SK-N-SH (cell line): ENCODE results near the gene ANK3. TPM values are rescaled to one million over a fixed set of nuclear protein-coding genes. Genes with fewer than 3 reads are reported as not detected.

Experiments
- CTCF ChIA-PET: fragments of 300-600, 350-600 bp; formaldehyde crosslinking; extraction: SDS; loops from one replicate; lab custom pipeline; 2021; lab: Yijun Ruan, JAX
- POLR2A ChIA-PET: fragments of 350-600 bp; sonication (Branson Sonifier 250); formaldehyde crosslinking; extraction: SDS; loops from one replicate; lab custom pipeline; 2020; ENCODE audit warnings: antibody characterized with exemption, inconsistent platforms; lab: Yijun Ruan, JAX
- DNase-seq: peaks from one replicate; pipeline ENCODE4 v3.0.0; 2012
- H2AFZ ChIP-seq: fragments of 200-600 bp; sonication (generic); 2 replicates; pipeline ENCODE4 v1.8.1; 2016; ENCODE audit warnings: antibody characterized with exemption, mild to moderate bottlenecking, low read depth
- H3F3A ChIP-seq: fragments of 200-600 bp; sonication (generic); replicated peaks from 2 replicates; pipeline ENCODE3; 2016; ENCODE audit warnings: antibody characterized with exemption, mild to moderate bottlenecking; ENCODE audit not compliant: insufficient read depth
- H3K27ac ChIP-seq, 2 experiments: fragments of 200-500 bp in 1 of 2; fragments of 200-600 bp in 1 of 2; sonication (Bioruptor generic) in 1 of 2; sonication (generic), shearing (Covaris generic) in 1 of 2; 2 replicates each; pipeline versions ENCODE4 v1.5.1 to v1.6.1; 2014 to 2016; ENCODE audit warnings: low read depth in 2 of 2, inconsistent platforms in 1 of 2, low read length in 1 of 2, mild to moderate bottlenecking in 1 of 2, mixed read lengths in 1 of 2
- H3K27me3 ChIP-seq: fragments of 200-600 bp; sonication (generic), shearing (Covaris generic); 2 replicates; pipeline ENCODE4 v1.6.1; 2016; ENCODE audit warnings: mixed run types; ENCODE audit not compliant: insufficient read depth
- H3K36me3 ChIP-seq, 2 experiments: fragments of 200-500 bp in 1 of 2; fragments of 200-600 bp in 1 of 2; sonication (Bioruptor generic) in 1 of 2; sonication (generic) in 1 of 2; replicated peaks in 1 of 2; 2 replicates each; pipeline versions ENCODE3 to v1.5.1; 2014 to 2016; ENCODE audit warnings: low read length in 1 of 2, mild to moderate bottlenecking in 1 of 2; ENCODE audit not compliant: insufficient read depth in 2 of 2, control insufficient read depth in 1 of 2
- H3K4me1 ChIP-seq, 2 experiments: fragments of 200-500 bp in 1 of 2; fragments of 200-600 bp in 1 of 2; sonication (Bioruptor generic) in 1 of 2; sonication (generic), shearing (Covaris generic) in 1 of 2; 2 replicates each; pipeline versions ENCODE4 v1.5.1 to v1.6.1; 2014 to 2016; ENCODE audit warnings: low read depth in 1 of 2, low read length in 1 of 2, mixed run types in 1 of 2; ENCODE audit not compliant: insufficient read depth in 2 of 2, control insufficient read depth in 1 of 2
- H3K4me2 ChIP-seq: fragments of 200-600 bp; sonication (generic), shearing (Covaris generic); 2 replicates; pipeline ENCODE4 v1.6.1; 2017; ENCODE audit warnings: mixed run types
- H3K4me3 ChIP-seq, 2 experiments: fragments of 200-500 bp in 1 of 2; fragments of 200-600 bp in 1 of 2; sonication (Bioruptor generic) in 1 of 2; sonication (generic), shearing (Covaris generic) in 1 of 2; 2 replicates each; pipeline versions ENCODE4 v1.5.1 to v1.8.1; 2014 to 2016; ENCODE audit warnings: low read depth in 2 of 2, inconsistent platforms in 1 of 2, low read length in 1 of 2, mild to moderate bottlenecking in 1 of 2, mixed read lengths in 1 of 2, moderate library complexity in 1 of 2
- H3K79me2 ChIP-seq: fragments of 200-600 bp; sonication (generic); 2 replicates; pipeline ENCODE4 v1.8.1; 2017; ENCODE audit warnings: mild to moderate bottlenecking; ENCODE audit not compliant: insufficient read depth
- H3K9ac ChIP-seq: fragments of 200-600 bp; sonication (generic); 2 replicates; pipeline ENCODE4 v1.6.1; 2017; ENCODE audit warnings: mixed run types
- H3K9me2 ChIP-seq: fragments of 200-600 bp; sonication (generic); 2 replicates; pipeline ENCODE4 v1.6.1; 2017; ENCODE audit warnings: mixed run types
- H3K9me3 ChIP-seq: fragments of 200-600 bp; sonication (generic); 2 replicates; pipeline ENCODE4 v1.6.1; 2017; ENCODE audit warnings: mixed run types, mild to moderate bottlenecking, moderate library complexity
- H4K20me1 ChIP-seq: fragments of 200-600 bp; sonication (generic); 2 replicates; pipeline ENCODE4 v1.6.1; 2017; ENCODE audit warnings: mild to moderate bottlenecking, mixed run types; ENCODE audit not compliant: insufficient read depth
- CHD2 ChIP-seq: fragments of 150-350 bp; IDR thresholded peaks from 2 replicates; pipeline ENCODE4 v1.6.1; 2018; ENCODE audit warnings: low read length; ENCODE audit not compliant: partially characterized antibody
- CTCF ChIP-seq: fragments of 200-600 bp; sonication (generic); IDR thresholded peaks from 2 replicates; pipeline ENCODE4 v1.6.1; 2017; ENCODE audit warnings: antibody characterized with exemption, mild to moderate bottlenecking, moderate library complexity
- ELF1 ChIP-seq: IDR thresholded peaks from 2 replicates; pipeline ENCODE4 v1.4.0; 2012
- FOSL2 ChIP-seq: IDR thresholded peaks from 2 replicates; pipeline ENCODE4 v1.4.0; 2012; ENCODE audit warnings: low read depth, mild to moderate bottlenecking, moderate library complexity, borderline replicate concordance
- FOXJ3 ChIP-seq: sonication (generic); formaldehyde crosslinking; IDR thresholded peaks from 2 replicates; pipeline ENCODE4 v1.5.1; 2020; ENCODE audit warnings: mild to moderate bottlenecking, missing genetic modification reagents
- FOXM1 ChIP-seq: IDR thresholded peaks from 2 replicates; pipeline ENCODE4 v1.4.0; 2012; ENCODE audit warnings: low read depth, mild to moderate bottlenecking
- GATA2 ChIP-seq: sonication (generic); formaldehyde crosslinking; IDR thresholded peaks from 2 replicates; pipeline ENCODE4 v1.5.0; 2020; ENCODE audit warnings: mild to moderate bottlenecking, missing genetic modification reagents
- IRF3 ChIP-seq: fragments of 150-350 bp; IDR thresholded peaks from 2 replicates; pipeline ENCODE4 v1.6.1; 2016; ENCODE audit warnings: mild to moderate bottlenecking, low read depth, low read length
- JUND ChIP-seq: IDR thresholded peaks from 2 replicates; pipeline ENCODE4 v1.4.0; 2012
- MAX ChIP-seq: IDR thresholded peaks from 2 replicates; pipeline ENCODE4 v1.4.0; 2012; ENCODE audit warnings: low read depth
- MEF2A ChIP-seq: IDR thresholded peaks from 2 replicates; pipeline ENCODE4 v1.4.0; 2012; ENCODE audit warnings: low read depth, borderline replicate concordance
- POLR2AphosphoS5 ChIP-seq: IDR thresholded peaks from 2 replicates; pipeline ENCODE4 v1.6.1; 2012; ENCODE audit warnings: low read depth, low read length
- RAD21 ChIP-seq: IDR thresholded peaks from 2 replicates; pipeline ENCODE4 v1.6.1; 2012; ENCODE audit warnings: mild to moderate bottlenecking, low read length
- RXRA ChIP-seq: IDR thresholded peaks from 2 replicates; pipeline ENCODE4 v1.4.0; 2012; ENCODE audit warnings: low read depth, mild to moderate bottlenecking, borderline replicate concordance
- SIN3A ChIP-seq: IDR thresholded peaks from 2 replicates; pipeline ENCODE4 v1.6.1; 2012; ENCODE audit warnings: low read depth, mild to moderate bottlenecking, low read length, moderate library complexity, borderline replicate concordance
- TAF1 ChIP-seq: IDR thresholded peaks from 2 replicates; pipeline ENCODE4 v1.6.1; 2012; ENCODE audit warnings: low read depth, mild to moderate bottlenecking, low read length, moderate library complexity, borderline replicate concordance
- TEAD4 ChIP-seq: IDR thresholded peaks from 2 replicates; pipeline ENCODE4 v1.4.0; 2012; ENCODE audit warnings: mild to moderate bottlenecking, borderline replicate concordance; ENCODE audit not compliant: insufficient read depth
- USF1 ChIP-seq: IDR thresholded peaks from 2 replicates; pipeline ENCODE4 v1.4.0; 2012; ENCODE audit warnings: low read depth, borderline replicate concordance
- USF2 ChIP-seq: fragments of 150-350 bp; IDR thresholded peaks from 2 replicates; pipeline ENCODE4 v1.6.1; 2017; ENCODE audit warnings: antibody characterized with exemption, low read length, low read depth, borderline replicate concordance
- WGBS: methylation state at CpG from one replicate; pipeline ENCODE4 v1.1.6; 2017; ENCODE audit warnings: low lambda C conversion rate; 5-methylcytosine and 5-hydroxymethylcytosine counted together
- polyA plus RNA-seq, 3 experiments: library from polyadenylated mRNA; depleted of rRNA; stranded (reverse); fragments of >200 nt; gene quantifications; 2 replicates each; pipeline ENCODE4 v1.2.3, GENCODE V29; 2012

Gene ANK3
- polyA plus RNA-seq, 1 of the 3 experiments (the other 2 are of a cell fraction): 10.0 TPM

GRCh38 chr10:60410970-60411369 lies 21.3 kb upstream of the ANK3 start:
- Histone ChIP-seq H3K9me3 (no peaks in the 10 kb centered on the region), H3K4me2 (peak overlapping the region; percentile 6; the same call in 1 of the 2 replicates), H3K27me3 (no peaks in the 10 kb centered on the region), H3K36me3 (no peaks in the 10 kb centered on the region), H3K9me2 (no peaks in the 10 kb centered on the region), H2AFZ (no peak overlapping the region), H3K4me1 (peaks cover 8 to 19% of the 10 kb centered on the region in 2 experiments), H3K79me2 (no peaks in the 10 kb centered on the region), H3F3A (peaks cover 20% of the 10 kb centered on the region), H3K9ac (no peak overlapping the region), H4K20me1 (no peaks in the 10 kb centered on the region), H3K4me3 (no peak overlapping the region), H3K27ac (peak overlapping the region in 1 of 2 experiments; percentile 40; a peak in 1 of 4 replicates)
- DNase-seq: no peak
- TF ChIP-seq TAF1: no peak
- TF ChIP-seq FOXM1: no peak
- no peak for TF ChIP-seq RXRA
- no peak for TF ChIP-seq JUND
- TF ChIP-seq MEF2A: no peak
- WGBS: 77% methylated on average over 3 of the region's 3 CpGs
- POLR2A ChIA-PET: no interaction called here
- CTCF ChIA-PET: interaction anchor here (1.0 to 1.5 kb wide), 2 partner anchors 97 to 296 kb away, joined by 3 read pairs; no protein-coding TSS in a partner anchor

- ChIA-PET CTCF (interaction anchor here (0.7 to 1.5 kb wide), 3 partner anchors 11 to 205 kb away, joined by 3 to 5 read pairs (median 4); no protein-coding TSS in a partner anchor), POLR2A (no interaction called here)
- peaks cover 0 to 7% of the 10 kb centered on the region in 2 experiments; a peak in 3 of 4 replicates for H3K4me1 ChIP-seq
- H3F3A ChIP-seq: peaks cover 7% of the 10 kb centered on the region
- no peak overlapping the region for H3K4me2 ChIP-seq
- H3K79me2 ChIP-seq: no peaks in the 10 kb centered on the region
- no peak for DNase-seq
- H3K9ac ChIP-seq: no peak overlapping the region
- no peaks in the 10 kb centered on the region for H3K36me3 ChIP-seq
- no peaks in the 10 kb centered on the region for H3K9me3 ChIP-seq
- 95% methylated on average over 2 of the region's 2 CpGs for WGBS
- H3K4me3 ChIP-seq: no peak overlapping the region
- H3K27ac ChIP-seq: no peak overlapping the region
- H3K27me3 ChIP-seq: no peaks in the 10 kb centered on the region
- no peaks in the 10 kb centered on the region for H4K20me1 ChIP-seq
- no peaks in the 10 kb centered on the region for H3K9me2 ChIP-seq
- no peak overlapping the region for H2AFZ ChIP-seq
- TF ChIP-seq POLR2AphosphoS5 (no peak), IRF3 (no peak), USF2 (no peak)
- TF ChIP-seq, all 33 proteins: peak for 0
Measured at GRCh38 chr10:60409202-60409601, 19.5 kb upstream of the ANK3 start.

- no peak overlapping the region for H2AFZ ChIP-seq
- TF ChIP-seq SIN3A: no peak
- TF ChIP-seq CTCF: no peak
- TF ChIP-seq ELF1: no peak
- TF ChIP-seq CHD2: no peak
- no peak for TF ChIP-seq MEF2A
- no peak for TF ChIP-seq GATA2
- TF ChIP-seq USF1: no peak
- no peak for TF ChIP-seq RAD21
- no peak for TF ChIP-seq FOXM1
- TF ChIP-seq FOXJ3 (CRISPR knock-in tag): no peak
- TF ChIP-seq FOSL2: no peak
- no peak for TF ChIP-seq TEAD4
- no peak for TF ChIP-seq MAX
Measured at GRCh38 chr10:60406182-60406581, 16.5 kb upstream of the ANK3 start.

More at GRCh38 chr10:60406182-60406581, 16.5 kb upstream of the ANK3 start:
- ChIA-PET CTCF (no interaction called here), POLR2A (no interaction called here)
- 0 out of 2 replicates have a peak, but pooled peaks cover 8% of the 10 kb centered on the region for H3K9me3 ChIP-seq
- no peaks in the 10 kb centered on the region for H3K27me3 ChIP-seq
- no peak for DNase-seq
- H3K27ac ChIP-seq: no peak overlapping the region
- no peaks in the 10 kb centered on the region for H3F3A ChIP-seq
- WGBS: 100% methylated on average over 2 of the region's 3 CpGs
- no peak overlapping the region for H3K4me3 ChIP-seq
- no peaks in the 10 kb centered on the region for H3K9me2 ChIP-seq
- no peaks in the 10 kb centered on the region for H4K20me1 ChIP-seq
- H3K9ac ChIP-seq: no peak overlapping the region
- H3K4me2 ChIP-seq: no peak overlapping the region
- H3K36me3 ChIP-seq: no peaks in the 10 kb centered on the region
- H3K79me2 ChIP-seq: no peaks in the 10 kb centered on the region
- no peaks in the 10 kb centered on the region for H3K4me1 ChIP-seq
